Hepatocyte (in vitro differentiated cells): Measurements from ENCODE around the gene AGRN.

ENCODE experiments used
- EZH2 ChIP-seq: fragments of 200-600 bp; sonication (generic); IDR thresholded peaks from 2 replicates; pipeline ENCODE4 v1.6.1; 2016; ENCODE audit warnings: antibody characterized with exemption, mild to moderate bottlenecking, borderline replicate concordance
- EZH2phosphoT487 ChIP-seq: fragments of 200-600 bp; sonication (generic); IDR thresholded peaks from one replicate; pipeline ENCODE4 v1.6.1; 2018; ENCODE audit warnings: antibody characterized with exemption, mild to moderate bottlenecking, low read depth, moderate library complexity; ENCODE audit not compliant: unreplicated experiment, severe bottlenecking
- TF ChIP-seq, protein P1 (sequence below): fragments of 200-600 bp; sonication (generic); IDR thresholded peaks from 2 replicates; pipeline ENCODE4 v1.5.1; 2016; ENCODE audit warnings: antibody characterized with exemption, mild to moderate bottlenecking; ENCODE audit not compliant: poor library complexity

DNA sequence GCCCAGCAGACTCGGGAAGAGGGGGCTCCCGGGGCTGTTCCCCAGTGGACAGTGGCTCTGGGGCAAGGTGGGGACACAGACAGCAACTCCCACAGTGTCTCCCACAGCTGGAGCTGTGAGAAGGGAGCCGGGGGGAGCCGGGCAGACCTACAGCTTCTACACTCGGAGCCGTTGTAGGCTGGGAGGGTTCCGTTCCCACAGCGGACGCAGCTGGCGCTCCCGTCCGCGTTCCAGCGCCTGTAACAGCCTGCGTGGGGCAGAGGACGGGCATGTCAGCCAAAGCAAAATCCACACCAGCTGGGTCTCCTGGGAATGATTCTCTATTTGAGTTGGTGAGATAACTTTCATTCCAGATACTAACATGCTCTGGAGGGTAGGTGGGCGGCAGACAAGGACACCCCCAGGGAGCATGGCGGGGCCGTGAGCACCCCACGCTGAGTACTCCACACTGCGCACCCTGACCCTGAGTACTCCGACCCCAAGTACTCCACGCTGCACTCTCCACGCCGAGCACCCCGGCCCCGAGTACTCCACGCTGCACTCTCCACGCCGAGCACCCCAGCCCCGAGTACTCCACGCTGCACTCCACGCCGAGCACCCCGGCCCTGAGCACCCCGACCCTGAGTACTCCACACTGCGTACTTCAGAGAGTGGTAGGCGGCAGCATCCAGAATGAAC is 67.6 kb downstream of the AGRN start:
- TF ChIP-seq EZH2phosphoT487 (no peak), EZH2 (no peak)
- TF ChIP-seq, protein P1, sequence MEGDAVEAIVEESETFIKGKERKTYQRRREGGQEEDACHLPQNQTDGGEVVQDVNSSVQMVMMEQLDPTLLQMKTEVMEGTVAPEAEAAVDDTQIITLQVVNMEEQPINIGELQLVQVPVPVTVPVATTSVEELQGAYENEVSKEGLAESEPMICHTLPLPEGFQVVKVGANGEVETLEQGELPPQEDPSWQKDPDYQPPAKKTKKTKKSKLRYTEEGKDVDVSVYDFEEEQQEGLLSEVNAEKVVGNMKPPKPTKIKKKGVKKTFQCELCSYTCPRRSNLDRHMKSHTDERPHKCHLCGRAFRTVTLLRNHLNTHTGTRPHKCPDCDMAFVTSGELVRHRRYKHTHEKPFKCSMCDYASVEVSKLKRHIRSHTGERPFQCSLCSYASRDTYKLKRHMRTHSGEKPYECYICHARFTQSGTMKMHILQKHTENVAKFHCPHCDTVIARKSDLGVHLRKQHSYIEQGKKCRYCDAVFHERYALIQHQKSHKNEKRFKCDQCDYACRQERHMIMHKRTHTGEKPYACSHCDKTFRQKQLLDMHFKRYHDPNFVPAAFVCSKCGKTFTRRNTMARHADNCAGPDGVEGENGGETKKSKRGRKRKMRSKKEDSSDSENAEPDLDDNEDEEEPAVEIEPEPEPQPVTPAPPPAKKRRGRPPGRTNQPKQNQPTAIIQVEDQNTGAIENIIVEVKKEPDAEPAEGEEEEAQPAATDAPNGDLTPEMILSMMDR, result no peak
